ENCODE data around the gene TERT. TPM values are rescaled to one million over a fixed set of nuclear protein-coding genes. Genes with fewer than 3 reads are reported as not detected.
"Not testable (repeated sequence)": the region's sequence is repeated elsewhere in the genome, so short reads cannot be mapped to it uniquely, and the experiment has no call there.

The TERT gene
- total RNA-seq, 2 experiments from 2014 or later, result 2.1 to 2.2 TPM

DNA sequence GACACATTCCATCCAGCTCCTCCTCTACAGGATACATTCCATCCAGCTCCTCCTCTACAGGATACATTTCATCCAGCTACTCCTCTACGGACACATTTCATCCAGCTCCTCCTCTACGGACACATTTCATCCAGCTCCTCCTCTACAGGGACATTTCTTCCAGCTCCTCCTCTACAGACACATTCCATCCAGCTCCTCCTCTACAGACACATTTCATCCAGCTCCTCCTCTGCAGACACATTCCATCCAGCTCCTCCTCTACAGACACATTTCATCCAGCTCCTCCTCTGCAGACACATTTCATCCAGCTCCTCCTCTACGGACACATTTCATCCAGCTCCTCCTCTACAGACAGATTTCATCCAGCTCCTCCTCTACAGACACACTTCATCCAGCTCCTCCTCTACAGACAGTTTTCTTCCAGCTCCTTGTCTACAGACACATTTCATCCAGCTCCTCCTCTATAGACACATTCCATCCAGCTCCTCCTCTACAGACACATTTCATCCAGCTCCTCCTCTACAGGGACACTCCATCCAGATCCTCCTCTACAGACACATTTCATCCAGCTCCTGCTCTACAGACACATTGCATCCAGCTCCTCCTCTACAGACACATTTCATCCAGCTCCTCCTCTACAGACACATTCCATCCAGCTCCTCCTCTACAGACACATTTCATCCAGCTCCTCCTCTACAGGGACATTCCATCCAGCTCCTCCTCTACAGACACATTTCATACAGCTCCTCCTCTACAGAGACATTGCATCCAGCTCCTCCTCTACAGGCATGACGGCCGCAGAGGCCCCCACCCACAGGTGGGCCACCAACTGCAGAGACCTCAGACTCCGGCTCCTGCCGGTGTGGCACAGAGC, 33.6 kb upstream of the TERT start:
- H3K36me3 Mint-ChIP-seq (ENCODE audit: low read depth), result peaks cover 42% of the 10 kb centered on the region
- not testable (repeated sequence) for H3K4me3 Mint-ChIP-seq, H3K27ac Mint-ChIP-seq, H3K4me1 Mint-ChIP-seq, H3K27me3 Mint-ChIP-seq, DNase-seq, H3K9me3 Mint-ChIP-seq
- ChIA-PET POLR2A (interaction anchor here (1.5 kb wide), 1 partner anchor 11 kb away, joined by 6 read pairs; no protein-coding TSS in a partner anchor), CTCF (interaction anchor here (1.0 to 1.9 kb wide), 3 partner anchors 16 to 74 kb away, joined by 3 to 5 read pairs (median 3); no protein-coding TSS in a partner anchor)

DNA sequence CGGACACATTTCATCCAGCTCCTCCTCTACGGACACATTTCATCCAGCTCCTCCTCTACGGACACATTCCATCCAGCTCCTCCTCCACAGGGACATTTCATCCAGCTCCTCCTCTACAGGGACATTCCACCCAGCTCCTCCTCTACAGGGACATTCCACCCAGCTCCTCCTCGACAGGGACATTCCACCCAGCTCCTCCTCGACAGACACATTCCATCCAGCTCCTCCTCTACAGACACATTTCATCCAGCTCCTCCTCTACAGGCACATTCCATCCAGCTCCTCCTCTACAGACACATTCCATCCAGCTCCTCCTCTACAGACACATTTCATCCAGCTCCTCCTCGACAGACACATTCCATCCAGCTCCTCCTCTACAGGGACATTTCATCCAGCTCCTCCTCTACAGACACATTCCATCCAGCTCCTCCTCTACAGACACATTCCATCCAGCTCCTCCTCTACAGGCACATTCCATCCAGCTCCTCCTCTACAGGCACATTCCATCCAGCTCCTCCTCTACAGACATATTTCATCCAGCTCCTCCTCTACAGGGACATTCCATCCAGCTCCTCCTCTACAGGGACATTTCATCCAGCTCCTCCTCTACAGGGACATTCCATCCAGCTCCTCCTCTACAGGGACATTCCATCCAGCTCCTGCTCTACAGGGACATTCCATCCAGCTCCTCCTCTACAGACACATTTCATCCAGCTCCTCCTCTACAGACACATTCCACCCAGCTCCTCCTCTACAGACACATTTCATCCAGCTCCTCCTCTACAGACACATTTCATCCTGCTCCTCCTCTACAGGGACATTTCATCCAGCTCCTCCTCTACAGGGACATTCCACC, 32.3 kb upstream of the TERT start:
- H3K9me3 Mint-ChIP-seq, H3K27me3 Mint-ChIP-seq, H3K27ac Mint-ChIP-seq, H3K4me3 Mint-ChIP-seq, H3K4me1 Mint-ChIP-seq, DNase-seq: not testable (repeated sequence)
- POLR2A ChIA-PET, result interaction anchor here (1.1 kb wide), 1 partner anchor 10 kb away, joined by 3 read pairs; no protein-coding TSS in a partner anchor
- CTCF ChIA-PET, result interaction anchor here (1.0 to 1.9 kb wide), 3 partner anchors 11 to 73 kb away, joined by 3 to 5 read pairs (median 4); no protein-coding TSS in a partner anchor
- H3K36me3 Mint-ChIP-seq (ENCODE audit: low read depth), result peaks cover 33% of the 10 kb centered on the region

DNA sequence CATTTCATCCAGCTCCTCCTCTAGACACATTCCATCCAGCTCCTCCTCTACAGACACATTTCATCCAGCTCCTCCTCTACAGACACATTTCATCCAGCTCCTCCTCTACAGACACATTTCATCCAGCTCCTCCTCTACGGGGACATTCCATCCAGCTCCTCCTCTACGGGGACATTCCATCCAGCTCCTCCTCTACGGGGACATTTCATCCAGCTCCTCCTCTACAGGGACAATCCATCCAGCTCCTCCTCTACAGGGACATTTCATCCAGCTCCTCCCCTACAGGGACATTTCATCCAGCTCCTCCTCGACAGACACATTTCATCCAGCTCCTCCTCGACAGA, 31.6 kb upstream of the TERT start:
- Mint-ChIP-seq H3K36me3 (ENCODE audit: low read depth) (peaks cover 33% of the 10 kb centered on the region), H3K27ac (peak overlapping the region; percentile 42)
- not testable (repeated sequence) for DNase-seq, H3K9me3 Mint-ChIP-seq, H3K4me3 Mint-ChIP-seq, H3K4me1 Mint-ChIP-seq, H3K27me3 Mint-ChIP-seq
- ChIA-PET POLR2A (interaction anchor here (0.6 to 1.1 kb wide), 2 partner anchors 9 to 174 kb away, joined by 3 read pairs; no protein-coding TSS in a partner anchor), CTCF (interaction anchor here (1.0 to 1.9 kb wide), 3 partner anchors 11 to 72 kb away, joined by 3 to 5 read pairs (median 4); no protein-coding TSS in a partner anchor)

DNA sequence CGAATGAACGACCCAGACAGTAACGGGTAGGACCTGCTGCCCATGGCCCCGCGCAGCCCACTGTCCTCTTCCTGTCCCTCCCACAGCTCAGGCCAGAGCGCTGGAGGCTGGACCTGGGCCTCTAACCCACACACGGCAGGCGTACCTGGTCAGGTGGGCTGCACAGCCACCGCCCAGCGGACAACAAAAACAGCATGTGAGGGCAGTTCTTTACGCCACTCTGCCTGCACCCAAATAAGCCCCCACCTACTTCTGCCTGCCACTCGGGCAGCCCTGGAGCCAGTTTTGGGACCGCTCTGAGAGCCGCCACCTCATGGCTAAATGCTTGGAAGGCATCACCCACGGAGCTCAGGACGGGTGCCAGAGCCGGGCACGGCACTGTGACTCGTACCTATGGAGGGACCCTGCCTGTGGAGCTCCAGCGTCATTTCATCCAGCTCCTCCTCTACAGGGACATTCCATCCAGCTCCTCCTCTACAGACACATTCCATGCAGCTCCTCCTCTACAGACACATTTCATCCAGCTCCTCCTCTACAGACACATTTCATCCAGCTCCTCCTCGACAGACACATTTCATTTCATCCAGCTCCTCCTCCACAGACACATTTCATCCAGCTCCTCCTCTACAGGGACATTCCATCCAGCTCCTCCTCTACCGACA, 31.1 kb upstream of the TERT start:
- ChIA-PET CTCF (interaction anchor here (0.8 to 1.9 kb wide), 3 partner anchors 9 to 13 kb away, joined by 4 to 5 read pairs (median 4); no protein-coding TSS in a partner anchor), POLR2A (interaction anchor here (0.6 to 1.1 kb wide), 2 partner anchors 9 to 173 kb away, joined by 3 read pairs; no protein-coding TSS in a partner anchor)
- Mint-ChIP-seq H3K4me1 (peaks cover 2% of the 10 kb centered on the region), H3K27ac (peak overlapping the region; percentile 42), H3K4me3 (no peak overlapping the region), H3K27me3 (no peaks in the 10 kb centered on the region), H3K9me3 (no peaks in the 10 kb centered on the region), H3K36me3 (ENCODE audit: low read depth) (peaks cover 38% of the 10 kb centered on the region)
- DNase-seq, result no peak

DNA sequence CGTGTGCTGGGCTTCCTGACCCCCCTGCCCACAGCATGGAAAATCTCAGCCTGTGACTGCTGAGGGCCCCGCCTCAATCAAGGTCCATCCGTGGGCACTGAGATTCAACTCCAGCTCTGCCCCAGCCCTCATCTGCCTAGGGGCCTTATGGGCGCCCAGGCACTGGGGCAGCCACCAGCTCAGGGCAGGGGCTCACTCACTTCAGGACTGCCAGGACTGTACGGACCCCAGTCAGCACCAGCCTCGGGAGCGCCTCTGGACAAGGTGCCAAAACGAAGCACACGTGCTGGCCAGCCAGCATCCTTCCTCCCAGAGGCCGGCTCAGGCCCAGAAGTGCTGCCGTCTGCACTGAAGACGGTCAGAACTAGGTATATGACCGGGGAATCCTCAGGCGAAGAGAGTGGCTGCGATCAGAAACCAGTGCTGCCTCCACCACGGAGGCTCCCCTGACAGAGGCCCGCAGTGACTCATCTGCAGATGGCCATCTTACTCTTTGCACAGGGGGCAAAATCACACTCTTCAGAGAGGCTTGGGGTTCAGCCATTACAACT, 30.4 kb upstream of the TERT start:
- CTCF ChIA-PET, result interaction anchor here (0.8 kb wide), 1 partner anchor 8 kb away, joined by 4 read pairs; no protein-coding TSS in a partner anchor
- Mint-ChIP-seq H3K4me1 (peaks cover 2% of the 10 kb centered on the region), H3K27ac (no peak overlapping the region), H3K36me3 (ENCODE audit: low read depth) (peaks cover 42% of the 10 kb centered on the region), H3K4me3 (no peak overlapping the region), H3K27me3 (no peaks in the 10 kb centered on the region), H3K9me3 (no peaks in the 10 kb centered on the region)
- POLR2A ChIA-PET, result no interaction called here
- DNase-seq, result no peak

DNA sequence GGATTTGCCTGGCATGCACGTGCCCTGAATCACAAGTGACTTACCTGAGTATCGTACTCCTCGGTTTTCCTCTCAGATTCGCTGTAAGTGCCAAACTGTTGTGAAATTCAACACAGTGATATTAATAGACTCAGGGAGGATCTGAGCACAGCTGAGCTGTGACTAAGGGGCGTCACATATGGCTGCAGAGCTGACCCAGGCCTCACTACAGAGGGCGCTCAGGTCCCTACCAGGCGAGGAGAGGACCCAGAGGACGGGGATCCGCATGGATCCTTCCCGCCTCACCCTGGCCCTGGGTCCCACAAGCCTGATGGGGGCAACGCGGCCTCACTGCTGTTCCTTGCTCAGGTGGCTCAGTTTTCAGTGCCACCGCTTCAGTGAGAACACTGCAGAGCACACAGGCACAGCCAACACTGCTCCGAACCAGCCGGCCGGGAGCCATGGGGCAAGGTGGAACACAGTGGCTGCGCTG, 29.9 kb upstream of the TERT start:
- peaks cover 2% of the 10 kb centered on the region for H3K4me1 Mint-ChIP-seq
- H3K4me3 Mint-ChIP-seq, result no peak overlapping the region
- H3K27me3 Mint-ChIP-seq, result no peaks in the 10 kb centered on the region
- no peak for DNase-seq
- CTCF ChIA-PET, result no interaction called here
- peaks cover 45% of the 10 kb centered on the region for H3K36me3 Mint-ChIP-seq (ENCODE audit: low read depth)
- POLR2A ChIA-PET, result no interaction called here
- no peaks in the 10 kb centered on the region for H3K9me3 Mint-ChIP-seq
- no peak overlapping the region for H3K27ac Mint-ChIP-seq

DNA sequence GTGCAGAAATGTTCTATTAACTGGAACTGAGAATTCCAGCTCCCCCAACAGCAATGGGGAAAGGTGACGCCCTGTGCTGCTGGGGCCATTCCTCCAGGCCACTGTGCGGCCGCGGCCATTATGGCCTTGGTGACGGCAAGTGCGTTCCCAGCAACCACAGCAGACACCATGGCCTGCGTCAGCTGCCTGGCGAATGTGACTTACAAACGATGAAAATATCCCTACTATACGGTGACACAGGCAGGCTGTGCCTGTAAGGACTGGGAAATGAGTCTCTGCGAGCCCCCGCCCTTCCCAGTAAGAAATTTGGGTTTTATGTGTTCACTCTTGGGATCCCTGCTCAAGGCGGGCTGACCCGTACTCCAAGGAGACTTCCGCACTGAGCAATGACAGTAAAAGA, 29.4 kb upstream of the TERT start:
- CTCF ChIA-PET, result interaction anchor here (0.9 kb wide), 1 partner anchor 11 kb away, joined by 3 read pairs; no protein-coding TSS in a partner anchor
- Mint-ChIP-seq H3K27ac (no peak overlapping the region), H3K4me3 (no peak overlapping the region), H3K27me3 (no peaks in the 10 kb centered on the region), H3K4me1 (peaks cover 2% of the 10 kb centered on the region), H3K9me3 (no peaks in the 10 kb centered on the region), H3K36me3 (ENCODE audit: low read depth) (peaks cover 49% of the 10 kb centered on the region)
- DNase-seq, result no peak
- POLR2A ChIA-PET, result no interaction called here

DNA sequence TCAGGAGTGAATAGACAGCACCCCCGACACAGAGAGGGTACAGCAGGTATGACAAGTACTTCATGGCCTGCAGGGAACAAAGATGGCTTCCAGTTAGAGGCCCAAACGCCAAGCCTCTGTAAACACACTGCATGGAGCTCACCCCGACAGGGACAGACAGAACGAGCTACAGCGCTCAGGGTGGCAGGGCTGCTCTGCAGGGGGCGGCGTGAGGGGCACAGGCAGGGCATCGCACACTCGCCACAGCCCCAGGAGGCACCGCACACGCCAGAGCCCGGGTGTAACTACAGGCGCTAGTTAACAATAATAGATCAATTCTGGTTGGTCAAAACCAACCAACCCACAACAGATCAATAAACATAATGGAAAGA, 28.9 kb upstream of the TERT start:
- ChIA-PET CTCF (interaction anchor here (0.9 kb wide), 1 partner anchor 11 kb away, joined by 3 read pairs; no protein-coding TSS in a partner anchor), POLR2A (no interaction called here)
- Mint-ChIP-seq H3K27me3 (no peaks in the 10 kb centered on the region), H3K4me3 (no peak overlapping the region), H3K36me3 (ENCODE audit: low read depth) (peaks cover 54% of the 10 kb centered on the region), H3K4me1 (peaks cover 2% of the 10 kb centered on the region), H3K27ac (no peak overlapping the region), H3K9me3 (no peaks in the 10 kb centered on the region)
- no peak for DNase-seq

DNA sequence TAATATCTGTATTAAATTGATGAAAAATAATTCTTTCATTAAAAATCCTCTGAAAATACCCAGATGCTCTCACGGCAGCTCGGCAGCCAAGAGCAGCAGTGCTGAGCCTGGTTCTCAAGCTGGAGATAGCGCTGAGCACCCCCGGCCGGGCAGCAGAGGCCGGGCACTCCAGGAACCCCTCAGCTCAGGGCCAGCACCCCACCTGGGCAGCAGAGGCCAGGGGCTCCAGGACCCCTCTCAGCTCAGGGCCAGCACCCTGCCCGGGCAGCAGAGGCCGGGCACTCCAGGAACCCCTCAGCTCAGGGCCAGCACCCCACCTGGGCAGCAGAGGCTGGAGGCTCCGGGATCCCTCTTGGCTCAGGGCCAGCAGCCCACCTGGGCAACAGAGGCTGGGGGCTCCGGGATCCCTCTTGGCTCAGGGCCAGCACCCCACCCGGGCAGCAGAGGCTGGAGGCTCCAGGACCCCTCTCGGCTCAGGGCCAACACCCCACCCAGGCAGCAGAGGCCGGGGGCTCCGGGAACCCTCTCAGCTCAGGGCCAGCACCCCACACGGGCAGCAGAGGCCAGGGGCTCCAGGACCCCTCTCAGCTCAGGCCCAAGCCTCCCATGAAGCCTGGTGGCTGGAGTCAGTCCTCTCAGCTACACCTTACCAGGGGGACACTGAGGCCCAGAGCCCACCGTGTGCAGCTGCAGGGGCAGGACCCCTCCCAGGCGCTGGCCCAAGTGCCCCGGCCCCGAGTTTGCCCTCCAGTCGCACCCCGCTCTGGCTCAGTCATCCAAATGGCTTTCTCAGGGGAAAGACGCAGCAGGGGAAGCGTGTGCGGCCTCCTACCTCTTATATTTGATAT, 28.3 kb upstream of the TERT start:
- Mint-ChIP-seq H3K27ac (no peak overlapping the region), H3K9me3 (no peaks in the 10 kb centered on the region), H3K27me3 (no peaks in the 10 kb centered on the region), H3K4me1 (no peaks in the 10 kb centered on the region), H3K4me3 (no peak overlapping the region), H3K36me3 (ENCODE audit: low read depth) (peaks cover 58% of the 10 kb centered on the region)
- ChIA-PET POLR2A (interaction anchor here (1.2 to 1.7 kb wide), 2 partner anchors 9 to 22 kb away, joined by 3 to 5 read pairs; partner anchors contain the start of gene CLPTM1L), CTCF (interaction anchor here (0.9 kb wide), 1 partner anchor 10 kb away, joined by 3 read pairs; no protein-coding TSS in a partner anchor)
- no peak for DNase-seq

DNA sequence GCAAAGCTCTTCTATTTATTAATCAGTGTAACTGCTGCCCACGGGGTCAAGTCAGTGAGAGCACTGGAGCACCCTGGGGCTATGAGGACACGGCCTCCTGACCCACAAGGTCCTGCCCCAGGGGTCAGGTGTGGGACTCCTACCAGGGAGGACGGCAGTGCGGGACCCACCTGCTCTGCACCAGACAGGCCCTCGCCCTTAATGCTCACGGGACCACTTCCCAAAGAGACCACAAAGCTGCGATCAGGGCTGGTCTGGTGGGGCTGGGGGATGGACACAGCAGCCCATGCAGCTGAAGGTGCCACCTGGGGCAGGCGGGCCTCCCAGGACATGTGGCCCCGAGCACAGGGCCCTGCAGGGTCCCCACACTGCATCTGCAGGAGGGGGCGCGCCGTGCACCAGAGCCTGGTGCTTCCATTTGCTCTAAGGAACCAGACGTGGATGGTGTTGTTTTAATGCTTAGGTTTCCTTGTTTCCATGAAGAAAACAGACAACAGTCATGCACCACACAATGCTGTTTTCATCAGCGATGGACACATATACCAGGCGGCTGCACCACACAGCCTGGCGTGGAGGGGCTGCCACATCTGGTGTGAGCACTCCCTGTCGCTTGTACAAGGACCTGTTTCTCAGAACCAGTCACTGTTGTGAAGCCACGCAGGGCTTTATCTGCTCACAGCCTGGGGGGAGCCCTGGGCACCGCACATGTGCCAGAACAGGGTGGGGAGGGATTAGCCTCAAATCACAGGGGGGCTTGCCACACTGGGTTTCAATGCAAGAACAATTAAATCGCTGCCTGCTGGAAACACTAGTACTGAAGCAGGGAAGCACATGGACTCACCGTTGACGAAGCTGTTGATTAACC, 27.4 kb upstream of the TERT start:
- no peaks in the 10 kb centered on the region for H3K27me3 Mint-ChIP-seq
- no peak overlapping the region for H3K27ac Mint-ChIP-seq
- peaks cover 3% of the 10 kb centered on the region for H3K4me1 Mint-ChIP-seq
- no peak overlapping the region for H3K4me3 Mint-ChIP-seq
- DNase-seq, result no peak
- POLR2A ChIA-PET, result interaction anchor here (1.2 to 1.7 kb wide), 2 partner anchors 9 to 23 kb away, joined by 3 to 5 read pairs; partner anchors contain the start of gene CLPTM1L
- peaks cover 67% of the 10 kb centered on the region for H3K36me3 Mint-ChIP-seq (ENCODE audit: low read depth)
- H3K9me3 Mint-ChIP-seq, result no peaks in the 10 kb centered on the region
- CTCF ChIA-PET, result no interaction called here

DNA sequence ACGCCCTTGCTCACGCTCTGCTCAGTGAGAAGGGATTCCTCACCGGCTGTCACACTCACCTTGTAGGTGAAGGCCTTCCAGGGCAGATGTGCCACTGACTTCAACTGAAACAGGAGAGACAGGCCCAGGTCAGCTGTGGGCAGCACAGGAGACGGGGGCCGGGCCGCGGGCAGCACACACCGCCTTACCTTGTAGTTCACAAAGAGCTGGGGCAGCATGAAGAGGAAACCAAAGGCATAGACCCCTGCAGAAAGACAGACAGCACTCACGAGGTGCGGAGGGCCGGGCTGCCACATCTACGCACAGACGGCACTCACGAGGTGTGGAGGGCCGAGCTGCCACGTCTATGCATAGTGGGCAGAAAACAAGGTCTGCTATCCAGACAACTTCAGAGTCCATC, 26.7 kb upstream of the TERT start:
- Mint-ChIP-seq H3K36me3 (ENCODE audit: low read depth) (peaks cover 71% of the 10 kb centered on the region), H3K27ac (no peak overlapping the region), H3K4me3 (no peak overlapping the region), H3K4me1 (peaks cover 9% of the 10 kb centered on the region), H3K9me3 (no peaks in the 10 kb centered on the region), H3K27me3 (no peaks in the 10 kb centered on the region)
- ChIA-PET POLR2A (interaction anchor here (1.2 to 1.7 kb wide), 2 partner anchors 8 to 23 kb away, joined by 3 to 5 read pairs; partner anchors contain the start of gene CLPTM1L), CTCF (interaction anchor here (1.1 kb wide), 1 partner anchor 154 kb away, joined by 3 read pairs; no protein-coding TSS in a partner anchor)
- no peak for DNase-seq

Measured in activated CD4-positive, alpha-beta memory T cell treated with anti-CD3 and anti-CD28 coated beads, Interleukin-2, amount 10 ng/mL, durations not matched to agents 7 days and 5 days (primary cell).